Astrocyte (in vitro differentiated cells and primary cell): ENCODE measurements around the gene AKAP8. TPM values are rescaled to one million over a fixed set of nuclear protein-coding genes. Genes with fewer than 3 reads are reported as not detected.
A peak's percentile ranks its signal among the peaks of the same experiment; 100 is the strongest.

Source experiments
- DNase-seq: peaks from one replicate; pipeline ENCODE4 v3.0.0-alpha.2; 2010; ENCODE audit warnings: low read depth
- FAIRE-seq: peaks from 2 replicates; lab custom pipeline; 2011; peaks lifted over from hg19 to GRCh38; lab: Jason Lieb, UNC
- H2AFZ ChIP-seq: 2 replicates; pipeline ENCODE4 v1.6.0; 2012; ENCODE audit warnings: low read depth, low read length, inconsistent platforms
- H3K27ac ChIP-seq: 2 replicates; pipeline ENCODE4 v1.5.1; 2011; ENCODE audit warnings: low read depth, low read length, inconsistent platforms
- H3K27me3 ChIP-seq: 2 replicates; pipeline ENCODE4 v1.6.0; 2011; ENCODE audit warnings: low read length, inconsistent platforms; ENCODE audit not compliant: insufficient read depth
- H3K36me3 ChIP-seq: 2 replicates; pipeline ENCODE4 v1.5.1; 2011; ENCODE audit warnings: low read length, inconsistent platforms; ENCODE audit not compliant: insufficient read depth
- H3K4me1 ChIP-seq: 2 replicates; pipeline ENCODE4 v1.5.1; 2011; ENCODE audit warnings: low read length, inconsistent platforms; ENCODE audit not compliant: insufficient read depth
- H3K4me2 ChIP-seq: 2 replicates; pipeline ENCODE4 v1.6.0; 2012; ENCODE audit warnings: low read length, inconsistent platforms
- H3K4me3 ChIP-seq: 2 replicates; pipeline ENCODE4 v1.5.1; 2011; ENCODE audit warnings: low read depth, mild to moderate bottlenecking, low read length, inconsistent platforms; ENCODE audit not compliant: insufficient read depth
- H3K79me2 ChIP-seq: 2 replicates; pipeline ENCODE4 v1.6.0; 2012; ENCODE audit warnings: mild to moderate bottlenecking, low read length, inconsistent platforms; ENCODE audit not compliant: insufficient read depth
- H3K9ac ChIP-seq: 2 replicates; pipeline ENCODE4 v1.6.0; 2012; ENCODE audit warnings: mild to moderate bottlenecking, low read length, inconsistent platforms
- H3K9me3 ChIP-seq: 2 replicates; pipeline ENCODE4 v1.5.1; 2012; ENCODE audit warnings: low read depth, mild to moderate bottlenecking, low read length, inconsistent platforms; ENCODE audit not compliant: insufficient read depth
- H4K20me1 ChIP-seq: 2 replicates; pipeline ENCODE4 v1.6.0; 2012; ENCODE audit warnings: low read length, inconsistent platforms; ENCODE audit not compliant: insufficient read depth
- H3K27ac Mint-ChIP-seq: one replicate; pipeline ENCODE4 v1.8.0; 2021; ENCODE audit warnings: mild to moderate bottlenecking, mixed read lengths; ENCODE audit not compliant: unreplicated experiment
- H3K27me3 Mint-ChIP-seq: one replicate; pipeline ENCODE4 v1.8.0; 2021; ENCODE audit warnings: low read depth, mixed read lengths; ENCODE audit not compliant: unreplicated experiment
- H3K36me3 Mint-ChIP-seq: one replicate; pipeline ENCODE4 v1.8.0; 2021; ENCODE audit warnings: low read depth, mixed read lengths; ENCODE audit not compliant: unreplicated experiment
- H3K4me1 Mint-ChIP-seq: one replicate; pipeline ENCODE4 v1.8.0; 2021; ENCODE audit warnings: low read depth, mixed read lengths; ENCODE audit not compliant: unreplicated experiment
- H3K4me3 Mint-ChIP-seq: one replicate; pipeline ENCODE4 v1.8.0; 2021; ENCODE audit warnings: mild to moderate bottlenecking, moderate library complexity, mixed read lengths; ENCODE audit not compliant: unreplicated experiment
- H3K9me3 Mint-ChIP-seq: one replicate; pipeline ENCODE4 v1.8.0; 2021; ENCODE audit warnings: mild to moderate bottlenecking, mixed read lengths; ENCODE audit not compliant: unreplicated experiment
- CTCF ChIP-seq: IDR thresholded peaks from 2 replicates; pipeline ENCODE4 v1.5.1; 2011; ENCODE audit warnings: low read depth, mild to moderate bottlenecking, inconsistent platforms, low read length, moderate library complexity; ENCODE audit not compliant: insufficient read depth
- EZH2 ChIP-seq: IDR thresholded peaks from 2 replicates; pipeline ENCODE4 v1.6.1; 2012; ENCODE audit warnings: mild to moderate bottlenecking, low read length, inconsistent platforms; ENCODE audit not compliant: insufficient read depth
- total RNA-seq: library from RNA; stranded (reverse); gene quantifications from 2 replicates; pipeline ENCODE4 v1.2.1, GENCODE V29; 2021

The AKAP8 gene
- total RNA-seq, 1 donor from 2014 or later, result 40.1 TPM

GRCh38 chr19:15418579-15419412 is 39.2 kb upstream of the AKAP8 start, which contains the start of gene AKAP8L:
Gene AKAP8L (minus strand): TSS chr19:15418988. CDS start chr19:15418923, 65 bp downstream.
- peaks cover 42% of the 10 kb centered on the region for H4K20me1 ChIP-seq
- Mint-ChIP-seq H3K9me3 (no peaks in the 10 kb centered on the region), H3K4me3 (peak within 1 kb of the TSS; percentile 92), H3K27ac (peak within 1 kb of the TSS; percentile 99), H3K27me3 (no peaks in the 10 kb centered on the region), H3K4me1 (peaks cover 8% of the 10 kb centered on the region), H3K36me3 (peaks cover 23% of the 10 kb centered on the region)
- peak within 1 kb of the TSS; percentile 79 for H2AFZ ChIP-seq
- H3K9ac ChIP-seq, result peak within 1 kb of the TSS; percentile 93
- TF ChIP-seq EZH2, result no peak
- TF ChIP-seq CTCF, result peak; percentile 44
- H3K79me2 ChIP-seq, result peaks cover 48% of the 10 kb centered on the region
- FAIRE-seq, result peak; percentile 34
- peak within 1 kb of the TSS; percentile 93 for H3K4me2 ChIP-seq
- H3K4me3 ChIP-seq, result peak within 1 kb of the TSS; percentile 91
- peak within 1 kb of the TSS; percentile 86 for H3K27ac ChIP-seq
- peaks cover 13% of the 10 kb centered on the region for H3K4me1 ChIP-seq
- DNase-seq, result peak; percentile 99
- H3K36me3 ChIP-seq, result peaks cover 17% of the 10 kb centered on the region
- H3K27me3 ChIP-seq, result no peaks in the 10 kb centered on the region
- peaks cover 5% of the 10 kb centered on the region for H3K9me3 ChIP-seq

GRCh38 chr19:15418231-15418578 is 38.6 kb upstream of the AKAP8 start:
- peak overlapping the region; percentile 99 for H3K27ac Mint-ChIP-seq
- TF ChIP-seq EZH2 (no peak), CTCF (no peak)
- peaks cover 48% of the 10 kb centered on the region for H4K20me1 ChIP-seq
- H3K9me3 ChIP-seq, result peaks cover 3% of the 10 kb centered on the region
- peak overlapping the region; percentile 79 for H2AFZ ChIP-seq
- DNase-seq (no peak), FAIRE-seq (no peak)
- peaks cover 13% of the 10 kb centered on the region for H3K4me1 ChIP-seq
- H3K4me2 ChIP-seq, result peak overlapping the region; percentile 93
- no peaks in the 10 kb centered on the region for H3K27me3 ChIP-seq
- peak overlapping the region; percentile 91 for H3K4me3 ChIP-seq
- H3K79me2 ChIP-seq, result peaks cover 54% of the 10 kb centered on the region
- H3K27me3 Mint-ChIP-seq, result no peaks in the 10 kb centered on the region
- peaks cover 18% of the 10 kb centered on the region for H3K36me3 Mint-ChIP-seq
- H3K9ac ChIP-seq, result peak overlapping the region; percentile 93
- H3K4me1 Mint-ChIP-seq, result peaks cover 10% of the 10 kb centered on the region
- H3K27ac ChIP-seq, result peak overlapping the region; percentile 86
- peaks cover 11% of the 10 kb centered on the region for H3K36me3 ChIP-seq
- no peaks in the 10 kb centered on the region for H3K9me3 Mint-ChIP-seq
- peak overlapping the region; percentile 92 for H3K4me3 Mint-ChIP-seq
